SH-SY5Y (cell line): ENCODE measurements around the gene HTD2.

Experiments used
- GATA2 ChIP-seq: IDR thresholded peaks from 2 replicates; pipeline ENCODE4 v1.6.1; 2011; ENCODE audit warnings: mild to moderate bottlenecking, low read depth, low read length
- GATA3 ChIP-seq: IDR thresholded peaks from 2 replicates; pipeline ENCODE4 v1.6.1; 2011; ENCODE audit warnings: low read depth, mild to moderate bottlenecking, low read length, moderate library complexity

DNA sequence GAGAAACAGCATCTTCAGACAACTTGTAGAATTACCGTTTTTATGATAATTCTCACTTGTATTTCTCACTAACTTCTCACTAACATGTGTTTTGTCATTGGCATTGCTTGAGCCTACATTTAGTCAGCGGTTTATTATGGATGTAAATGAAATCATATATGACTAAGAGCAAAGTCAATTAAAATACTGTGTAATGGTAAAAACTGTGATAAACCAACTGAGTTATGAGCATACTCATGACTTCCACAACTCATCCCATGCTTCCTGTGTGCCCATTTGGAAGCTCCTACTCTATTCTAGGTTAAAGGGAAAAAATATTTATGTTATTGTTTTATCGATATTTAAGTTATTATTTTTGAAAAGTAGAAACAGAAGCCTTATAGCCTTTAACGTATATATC, 39.1 kb downstream of the HTD2 start:
- TF ChIP-seq GATA2 (no peak), GATA3 (no peak)
